ENCODE data around the gene IFI35.
"Not testable (repeated sequence)": the region's sequence is repeated elsewhere in the genome, so short reads cannot be mapped to it uniquely, and the experiment has no call there.

Gene IFI35

DNA sequence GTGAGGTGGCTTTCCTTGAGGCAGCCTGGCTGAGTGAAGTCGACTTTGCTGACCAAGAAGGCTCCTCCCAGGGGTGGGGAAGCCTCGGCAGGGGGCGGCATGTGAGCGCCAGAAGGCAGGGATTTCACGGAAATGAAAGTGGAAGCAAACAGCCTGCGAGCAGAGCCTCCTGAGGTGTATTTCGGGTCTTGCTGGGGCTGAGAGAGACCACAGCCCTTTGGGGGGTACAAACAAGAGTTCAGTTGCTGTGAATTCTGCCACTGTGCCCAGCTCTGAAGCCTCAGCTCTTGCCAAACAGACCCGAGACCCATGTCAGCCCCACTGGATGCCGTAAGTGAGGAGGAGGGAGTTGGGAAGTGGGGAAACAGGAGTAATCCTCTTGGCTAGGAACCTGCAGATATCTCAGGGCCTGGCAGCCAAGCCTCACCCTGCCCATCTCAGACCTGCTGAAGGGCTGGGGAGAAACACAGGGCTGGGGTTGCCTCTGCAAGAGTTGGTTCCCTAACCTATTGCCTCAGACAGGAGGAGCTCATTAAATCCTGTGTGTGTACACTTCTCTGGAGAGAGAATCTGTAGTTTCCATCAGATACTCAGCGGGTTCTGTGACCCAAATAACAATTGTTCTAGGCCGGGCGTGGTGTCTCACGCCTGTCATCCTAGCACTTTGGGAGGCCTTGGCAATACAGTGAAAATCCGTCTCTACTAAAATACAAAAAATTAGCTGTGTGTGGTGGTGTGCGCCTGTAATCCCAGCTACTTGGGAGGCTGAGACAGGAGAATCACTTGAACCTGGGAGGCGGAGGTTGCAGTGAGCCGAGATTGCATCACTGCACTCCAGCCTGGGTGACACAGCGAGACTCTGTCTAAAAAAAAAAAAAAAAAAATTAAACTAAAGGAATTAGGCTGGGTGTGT is at the start of gene IFI35:
Gene IFI35 (plus strand): TSS at position 146 of the 913 bp plus-strand sequence. CDS start 164 bp downstream, at position 310.
- DNase-seq (ENCODE audit: low read depth in 2 of 2) = peak; percentile 80

DNA sequence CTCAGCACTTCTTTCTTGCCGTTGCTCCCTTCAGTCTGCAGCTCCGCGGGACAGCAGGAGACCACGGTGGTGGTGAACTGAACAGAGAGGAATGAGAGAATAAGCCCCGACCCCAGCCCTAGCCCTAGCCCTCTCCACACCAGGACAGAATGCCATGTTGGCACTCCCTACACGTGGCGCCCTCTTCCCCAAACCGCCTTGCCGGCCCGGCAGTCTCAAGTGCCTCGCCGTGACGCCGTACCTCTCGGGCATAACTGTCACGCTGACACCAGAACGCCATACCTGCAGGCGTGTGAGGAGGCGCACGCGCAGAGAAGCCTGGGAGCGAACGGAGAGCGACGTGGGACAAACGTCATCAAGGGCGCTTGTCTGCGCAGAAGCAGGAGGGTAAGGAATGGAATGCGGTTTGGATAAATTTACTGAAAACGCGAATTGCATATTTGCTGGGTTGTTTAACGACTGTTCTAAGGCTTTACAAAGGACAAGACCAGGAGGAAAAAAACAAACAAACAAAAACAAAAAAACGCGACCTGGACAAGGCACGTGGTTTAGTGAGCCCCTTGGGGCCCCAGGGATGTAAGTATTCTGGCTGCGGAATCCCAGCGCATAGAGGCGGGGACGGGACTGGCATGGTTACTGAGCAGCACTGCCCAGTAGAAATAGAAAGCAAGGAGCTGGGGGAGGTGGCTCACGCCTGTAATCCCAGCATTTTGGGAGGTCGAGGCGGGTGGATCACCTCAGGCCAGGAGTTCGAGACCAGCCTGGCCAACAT is 42.2 kb upstream of the IFI35 start, which contains the start of gene AARSD1:
Gene AARSD1 (minus strand): TSS at position 294 of the 772 bp plus-strand sequence. CDS start 14 bp downstream, at position 280.
- DNase-seq (ENCODE audit: low read depth in 2 of 2) = peak; percentile 85 to 87

DNA sequence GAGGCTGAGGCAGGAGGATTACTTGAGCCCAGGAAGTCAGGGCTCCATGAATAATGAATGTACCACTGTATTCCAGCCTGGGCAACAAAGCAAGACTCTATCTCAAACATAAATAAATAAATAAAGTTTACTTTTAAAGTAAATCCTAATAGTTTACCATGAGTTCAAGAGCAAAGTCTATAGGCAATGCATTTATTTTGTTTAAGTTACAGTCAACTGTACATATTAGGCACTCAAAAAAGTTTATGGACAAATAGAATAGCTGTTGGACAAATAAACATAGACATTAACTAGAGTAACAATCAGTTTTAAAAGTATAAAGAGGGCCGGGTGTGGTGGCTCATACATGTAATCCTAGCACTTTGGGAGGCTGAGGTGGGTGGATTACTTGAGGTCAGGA is 38.7 kb upstream of the IFI35 start:
- no peak for DNase-seq (ENCODE audit: low read depth in 2 of 2)

DNA sequence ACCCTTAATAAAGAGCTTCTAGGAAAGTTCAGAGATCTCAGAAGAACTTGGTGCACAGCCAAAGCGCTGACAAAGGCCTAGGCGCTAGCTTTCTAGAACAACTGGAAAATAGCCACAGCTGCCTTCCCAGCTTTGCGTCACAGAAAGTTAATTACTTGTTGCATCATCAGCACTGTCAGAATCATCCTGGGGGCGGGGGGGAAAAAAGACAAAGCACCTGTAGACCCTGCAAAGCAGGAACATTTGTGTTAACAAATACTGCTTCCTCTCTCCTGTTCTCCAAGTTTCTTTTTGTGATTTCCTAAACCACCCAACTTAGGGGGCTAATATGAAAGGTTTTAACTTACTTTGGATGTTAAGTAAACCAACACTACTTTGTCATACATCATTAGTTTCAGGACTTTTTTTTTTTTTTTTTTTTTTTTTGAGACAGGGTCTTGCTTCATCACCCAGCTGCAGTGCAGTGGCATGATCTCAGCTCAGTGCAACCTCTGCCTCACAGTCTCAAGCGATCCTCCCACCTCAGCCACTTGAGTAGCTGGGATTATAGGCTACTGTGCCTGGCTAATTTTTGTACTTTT is 37.5 kb upstream of the IFI35 start:
- no peak for DNase-seq (ENCODE audit: low read depth in 2 of 2)

DNA sequence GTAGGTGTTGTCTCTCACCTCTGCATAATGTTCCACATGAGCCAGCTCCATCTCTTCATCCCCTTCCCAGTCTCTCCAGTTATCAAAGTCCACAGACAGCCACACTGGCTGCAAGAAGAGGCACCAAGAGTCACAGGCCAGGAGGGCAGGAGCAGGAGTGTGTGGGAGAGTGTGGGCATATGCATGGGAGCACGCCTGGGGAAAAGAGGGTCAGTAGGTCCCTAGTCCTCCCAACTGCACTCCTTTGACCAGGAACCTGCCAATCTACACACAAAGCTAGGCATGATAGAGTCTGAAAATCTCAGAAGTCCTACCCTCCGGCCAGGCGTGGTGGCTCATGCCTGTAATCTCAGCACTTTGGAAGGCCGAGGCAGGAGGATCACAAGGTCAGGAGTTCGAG is 35.0 kb upstream of the IFI35 start:
- no peak for DNase-seq (ENCODE audit: low read depth in 2 of 2)

DNA sequence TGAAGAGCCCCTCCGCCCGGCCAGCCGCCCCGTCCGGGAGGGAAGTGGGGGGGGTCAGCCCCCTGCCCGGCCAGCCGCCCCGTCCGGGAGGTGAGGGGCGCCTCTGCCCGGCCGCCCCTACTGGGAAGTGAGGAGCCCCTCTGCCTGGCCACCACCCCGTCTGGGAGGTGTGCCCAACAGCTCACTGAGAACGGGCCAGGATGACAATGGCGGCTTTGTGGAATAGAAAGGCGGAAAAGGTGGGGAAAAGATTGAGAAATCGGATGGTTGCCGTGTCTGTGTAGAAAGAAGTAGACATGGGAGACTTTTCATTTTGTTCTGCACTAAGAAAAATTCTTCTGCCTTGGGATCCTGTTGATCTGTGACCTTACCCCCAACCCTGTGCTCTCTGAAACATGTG is 33.3 kb upstream of the IFI35 start:
- not testable (repeated sequence) for DNase-seq (ENCODE audit: low read depth in 2 of 2)

DNA sequence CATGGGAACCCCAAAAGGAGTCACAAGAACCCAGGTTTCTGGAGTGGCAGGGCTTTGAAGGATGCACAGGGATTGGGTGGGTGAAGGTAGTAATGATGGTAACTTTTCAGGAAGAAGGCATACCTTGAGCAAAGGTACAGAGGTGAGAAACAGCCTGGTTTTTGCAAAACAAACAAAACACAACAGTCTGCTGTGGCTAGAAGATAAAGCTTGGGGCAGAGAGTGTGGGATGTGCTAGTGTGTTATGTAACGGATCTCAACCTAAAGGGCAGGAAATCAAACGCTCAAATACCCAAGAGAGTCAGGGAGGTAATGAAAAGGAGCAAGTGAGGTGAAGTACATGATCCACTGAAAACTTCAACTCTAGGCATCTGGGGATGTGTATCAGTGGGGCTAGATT is 31.3 kb upstream of the IFI35 start:
- no peak for DNase-seq (ENCODE audit: low read depth in 2 of 2)

- DNase-seq (ENCODE audit: low read depth in 2 of 2) = not testable (repeated sequence)
These were observed 30.9 kb upstream of the IFI35 start for GRCh38 chr17:42975701-42976100.

- peak in 1 of 2 donors; percentile 18 for DNase-seq (ENCODE audit: low read depth in 2 of 2)
These were observed 26.9 kb upstream of the IFI35 start, which contains the start of gene PTGES3L for GRCh38 chr17:42979511-42980273. Gene PTGES3L, minus strand, starts transcription at chr17:42980080. Its CDS starts 27 bp downstream, at chr17:42980053.

DNA sequence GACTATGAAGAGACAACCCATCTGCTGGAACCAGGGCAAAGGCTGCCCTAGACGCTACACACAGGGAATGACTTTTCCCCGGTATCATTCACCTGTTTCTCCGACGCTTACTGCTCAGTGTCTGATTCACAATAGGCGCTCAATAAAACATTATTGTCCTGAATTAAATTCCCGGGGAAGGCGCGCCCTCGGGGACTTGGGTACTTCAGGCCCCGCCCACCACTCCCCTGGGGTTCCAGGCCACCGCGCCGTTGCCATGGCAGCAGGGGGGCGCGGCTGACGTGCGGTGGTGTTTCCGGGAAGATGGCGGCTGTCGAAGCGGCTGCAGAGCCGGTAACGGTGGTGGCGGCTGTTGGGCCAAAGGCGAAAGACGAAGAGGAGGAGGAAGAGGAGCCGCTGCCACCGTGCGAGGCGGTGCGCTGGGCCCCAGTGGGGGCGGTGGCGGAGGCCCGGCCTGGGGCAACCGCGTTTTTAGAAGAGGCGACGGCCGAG is 26.3 kb upstream of the IFI35 start, which contains the start of gene RUNDC1:
Gene RUNDC1 (plus strand): TSS at position 292 of the 492 bp plus-strand sequence. CDS start 12 bp downstream, at position 304.
- DNase-seq (ENCODE audit: low read depth in 2 of 2) = peak; percentile 88 to 90

DNA sequence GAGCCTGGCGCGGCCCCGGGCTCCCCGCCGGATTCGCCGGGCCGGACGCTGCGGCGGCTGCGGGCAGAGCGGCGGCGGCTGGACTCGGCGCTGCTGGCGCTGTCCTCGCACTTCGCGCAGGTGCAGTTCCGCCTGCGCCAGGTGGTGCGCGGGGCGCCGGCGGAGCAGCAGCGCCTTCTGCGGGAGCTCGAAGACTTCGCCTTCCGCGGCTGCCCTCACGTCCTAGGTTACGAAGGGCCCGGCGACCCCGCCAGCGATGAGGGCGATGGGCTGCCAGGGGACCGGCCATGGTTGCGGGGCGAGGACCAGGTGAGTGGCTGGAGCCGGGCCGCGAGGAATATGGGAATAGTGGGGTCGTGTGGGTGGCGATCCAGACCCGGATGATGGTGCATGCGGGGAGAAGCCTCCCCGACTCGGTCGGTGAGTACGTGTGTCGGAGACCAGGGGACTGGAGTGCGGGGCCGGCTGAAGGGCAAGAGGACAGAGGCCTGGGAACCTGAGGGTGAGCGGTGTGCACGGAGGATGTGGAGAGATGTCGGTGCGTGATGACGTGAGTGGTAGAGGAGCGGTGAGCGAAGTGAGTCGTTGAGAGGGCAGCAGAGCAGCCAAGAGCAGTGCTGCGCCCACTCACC is 25.7 kb upstream of the IFI35 start:
- DNase-seq (ENCODE audit: low read depth in 2 of 2) = peak; percentile 57 to 68

DNA sequence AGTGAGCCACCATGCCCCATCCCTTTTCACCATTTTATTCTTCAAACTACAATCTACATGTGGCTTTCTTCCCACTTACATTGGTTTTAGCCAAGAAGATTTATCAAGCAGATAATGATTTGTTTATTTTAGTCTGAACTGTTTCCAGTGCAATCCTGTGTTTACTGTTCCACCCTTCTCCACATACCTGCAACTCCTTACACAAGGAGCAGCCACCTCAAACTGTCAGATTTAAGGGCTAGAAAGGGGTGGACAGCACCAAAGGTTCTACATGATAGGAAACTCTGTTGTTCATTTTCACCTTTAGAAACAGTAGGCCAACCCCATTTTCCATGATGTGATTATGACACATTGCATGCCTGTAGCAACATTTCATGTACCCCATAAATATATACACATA is 24.3 kb upstream of the IFI35 start:
- DNase-seq (ENCODE audit: low read depth in 2 of 2) = no peak

DNA sequence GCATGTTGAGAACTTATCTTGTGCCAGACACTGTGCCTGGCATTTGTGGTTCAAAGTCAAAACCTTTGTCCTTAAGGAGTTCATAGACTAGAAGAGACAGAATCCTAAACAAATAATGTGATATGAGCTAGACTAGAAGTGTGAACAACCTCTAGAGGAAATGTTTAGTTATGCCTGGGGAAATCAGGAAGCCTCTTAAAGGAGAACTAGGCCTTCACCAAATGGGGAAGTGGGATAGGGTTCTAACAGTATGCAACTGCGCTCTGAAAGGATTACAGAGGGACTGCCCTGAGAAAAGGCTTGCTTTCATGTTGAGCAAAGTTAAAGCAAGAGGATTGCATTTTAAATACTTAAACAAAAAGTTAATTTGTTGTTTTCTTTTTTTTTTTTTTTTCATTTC is 21.4 kb upstream of the IFI35 start:
- no peak for DNase-seq (ENCODE audit: low read depth in 2 of 2)

DNA sequence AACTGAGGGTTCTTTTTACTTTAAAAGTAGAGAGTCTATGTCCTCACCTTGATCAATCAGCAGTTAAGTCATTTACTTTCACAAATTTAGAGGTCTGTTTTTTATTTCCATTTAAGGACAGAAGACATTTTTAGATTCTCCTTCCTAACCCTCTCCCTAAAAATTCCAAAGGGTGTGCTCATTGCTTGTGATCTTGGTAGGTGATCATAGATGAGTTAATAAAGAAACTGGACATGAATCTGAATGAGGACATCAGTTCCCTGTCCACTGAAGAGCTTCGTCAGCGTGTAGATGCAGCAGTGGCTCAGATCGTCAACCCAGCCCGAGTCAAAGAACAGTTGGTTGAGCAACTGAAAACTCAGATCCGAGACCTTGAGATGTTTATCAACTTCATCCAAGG is 17.4 kb upstream of the IFI35 start:
- no peak for DNase-seq (ENCODE audit: low read depth in 2 of 2)

- no peak for DNase-seq (ENCODE audit: low read depth in 2 of 2)
These were observed 16.6 kb upstream of the IFI35 start for GRCh38 chr17:42989726-42990652.

DNA sequence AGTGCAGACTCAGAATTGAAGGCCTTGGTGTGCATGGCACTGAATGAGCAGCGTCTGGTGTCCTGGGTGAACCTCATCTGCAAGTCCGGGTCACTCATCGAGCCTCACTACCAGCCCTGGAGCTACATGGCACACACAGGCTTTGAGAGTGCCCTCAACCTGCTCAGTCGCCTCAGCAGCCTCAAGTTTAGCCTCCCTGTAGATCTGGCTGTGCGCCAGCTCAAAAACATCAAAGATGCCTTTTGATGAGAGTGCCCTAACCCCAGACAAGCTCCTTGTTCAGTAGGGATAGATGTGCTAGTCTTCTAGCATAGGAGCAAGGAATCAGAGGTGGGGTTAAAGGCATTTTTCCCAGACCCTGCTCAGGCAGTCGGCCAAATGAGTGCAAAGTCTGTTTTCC is 15.1 kb upstream of the IFI35 start:
- no peak for DNase-seq (ENCODE audit: low read depth in 2 of 2)

DNA sequence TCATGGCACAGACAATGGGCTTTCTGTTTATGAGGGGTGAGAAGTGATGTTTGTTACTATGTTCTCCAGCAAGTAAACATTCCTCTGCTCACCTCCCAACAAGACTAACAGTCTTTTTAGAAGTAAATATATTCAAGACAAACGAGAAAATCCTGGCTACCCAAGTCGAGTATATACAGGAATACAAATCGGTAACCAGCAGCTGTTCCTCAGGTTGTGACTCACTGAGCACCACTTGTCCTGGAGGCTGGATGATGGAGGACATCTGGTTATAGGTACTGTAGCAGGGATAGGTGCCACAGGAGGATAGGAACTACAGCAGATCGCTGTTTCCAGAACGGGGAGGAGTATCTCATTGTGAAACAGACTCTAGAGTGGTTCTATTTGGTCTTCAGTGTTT is 13.7 kb upstream of the IFI35 start:
- DNase-seq (ENCODE audit: low read depth in 2 of 2) = no peak

GRCh38 chr17:42993913-42994312 is 12.7 kb upstream of the IFI35 start:
- not testable (repeated sequence) for DNase-seq (ENCODE audit: low read depth in 2 of 2)

GRCh38 chr17:42997390-42997983 is 9.1 kb upstream of the IFI35 start:
- DNase-seq (ENCODE audit: low read depth in 2 of 2) = no peak

Measured in stimulated activated CD8-positive, alpha-beta memory T cell treated with anti-CD3 and anti-CD28 coated beads, Interleukin-15, amount 100 ng/mL, for 48 hours (primary cell).